ENCODE measurements around the gene SLC7A1. TPM values are rescaled to one million over a fixed set of nuclear protein-coding genes. Genes with fewer than 3 reads are reported as not detected.
A peak's percentile ranks its signal among the peaks of the same experiment; 100 is the strongest.

The SLC7A1 gene
- total RNA-seq, 1 donor: 28.1 TPM

DNA sequence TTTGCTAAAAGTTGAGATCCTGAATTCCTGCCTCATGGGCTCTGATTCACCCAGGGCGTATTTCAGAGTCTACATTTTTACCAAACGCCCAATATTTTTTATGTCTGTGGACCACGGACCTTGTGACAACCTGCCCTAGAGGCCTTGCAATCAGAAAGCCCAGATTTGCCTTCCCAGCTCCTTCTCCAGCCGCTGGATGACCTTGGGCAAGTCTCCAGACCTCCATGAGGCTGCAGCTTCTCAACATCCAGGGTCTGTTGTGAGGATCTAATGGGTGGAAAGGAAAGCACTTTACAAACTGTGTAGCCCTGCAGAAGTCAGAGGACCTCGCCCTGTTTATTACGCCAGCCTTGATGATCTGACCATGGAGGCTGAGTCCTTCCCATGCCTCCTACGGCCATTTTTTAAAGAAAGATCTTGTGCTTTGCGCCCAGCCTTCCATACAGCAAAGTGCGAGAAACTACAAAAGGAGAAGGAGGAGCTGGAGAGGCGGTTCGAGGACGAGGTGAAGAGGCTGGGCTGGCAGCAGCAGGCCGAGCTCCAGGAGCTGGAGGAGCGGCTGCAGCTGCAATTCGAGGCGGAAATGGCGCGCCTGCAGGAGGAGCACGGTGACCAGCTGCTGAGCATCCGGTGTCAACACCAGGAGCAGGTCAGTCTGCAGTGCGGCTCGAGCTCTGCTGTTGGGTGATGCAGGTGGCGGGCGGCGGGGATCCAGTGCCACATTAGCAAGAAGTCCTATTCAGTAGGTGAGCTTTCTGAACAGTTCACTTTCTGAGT, 115.6 kb downstream of the SLC7A1 start:
- TF ChIP-seq, protein P1, sequence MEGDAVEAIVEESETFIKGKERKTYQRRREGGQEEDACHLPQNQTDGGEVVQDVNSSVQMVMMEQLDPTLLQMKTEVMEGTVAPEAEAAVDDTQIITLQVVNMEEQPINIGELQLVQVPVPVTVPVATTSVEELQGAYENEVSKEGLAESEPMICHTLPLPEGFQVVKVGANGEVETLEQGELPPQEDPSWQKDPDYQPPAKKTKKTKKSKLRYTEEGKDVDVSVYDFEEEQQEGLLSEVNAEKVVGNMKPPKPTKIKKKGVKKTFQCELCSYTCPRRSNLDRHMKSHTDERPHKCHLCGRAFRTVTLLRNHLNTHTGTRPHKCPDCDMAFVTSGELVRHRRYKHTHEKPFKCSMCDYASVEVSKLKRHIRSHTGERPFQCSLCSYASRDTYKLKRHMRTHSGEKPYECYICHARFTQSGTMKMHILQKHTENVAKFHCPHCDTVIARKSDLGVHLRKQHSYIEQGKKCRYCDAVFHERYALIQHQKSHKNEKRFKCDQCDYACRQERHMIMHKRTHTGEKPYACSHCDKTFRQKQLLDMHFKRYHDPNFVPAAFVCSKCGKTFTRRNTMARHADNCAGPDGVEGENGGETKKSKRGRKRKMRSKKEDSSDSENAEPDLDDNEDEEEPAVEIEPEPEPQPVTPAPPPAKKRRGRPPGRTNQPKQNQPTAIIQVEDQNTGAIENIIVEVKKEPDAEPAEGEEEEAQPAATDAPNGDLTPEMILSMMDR (IDR thresholded peaks at IDR 0.05; ENCODE audit: insufficient read depth, low read depth, low read length): no peak
- no peak for DNase-seq (ENCODE audit: low read depth)
- H3K4me3 ChIP-seq (ENCODE audit: low read depth, low read length): no peak overlapping the region

- DNase-seq (ENCODE audit: low read depth): no peak
- no peak overlapping the region for H3K4me3 ChIP-seq (ENCODE audit: low read depth, low read length)
- TF ChIP-seq, protein P1 (IDR thresholded peaks at IDR 0.05; ENCODE audit: insufficient read depth, low read depth, low read length): no peak
Measured at GRCh38 chr13:29476046-29476445, 119.4 kb downstream of the SLC7A1 start.

GRCh38 chr13:29474991-29475390, 120.5 kb downstream of the SLC7A1 start:
- peak; percentile 82 for DNase-seq (ENCODE audit: low read depth)
- no peak overlapping the region for H3K4me3 ChIP-seq (ENCODE audit: low read depth, low read length)
- TF ChIP-seq, protein P1 (IDR thresholded peaks at IDR 0.05; ENCODE audit: insufficient read depth, low read depth, low read length): no peak

DNA sequence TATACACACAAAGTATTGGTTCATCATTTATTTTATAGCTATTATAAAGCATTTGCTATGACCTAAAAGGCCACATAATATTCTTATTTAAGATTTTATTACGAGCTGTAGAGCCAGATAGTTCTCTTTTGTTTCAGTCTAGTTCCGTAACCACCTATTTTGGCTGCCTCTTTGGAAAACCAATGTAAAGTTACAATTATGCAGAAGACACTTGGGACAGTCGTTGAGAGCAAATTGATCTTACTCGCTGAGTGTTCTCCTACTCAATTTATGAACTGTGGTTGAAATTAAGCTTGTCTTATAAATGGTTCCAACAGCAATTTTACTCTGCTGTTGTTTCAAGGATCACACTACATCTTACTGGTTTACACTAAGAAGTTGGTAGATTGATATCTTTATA, 122.3 kb downstream of the SLC7A1 start:
- no peak for DNase-seq (ENCODE audit: low read depth)
- TF ChIP-seq, protein P1 (IDR thresholded peaks at IDR 0.05; ENCODE audit: insufficient read depth, low read depth, low read length): no peak
- no peak overlapping the region for H3K4me3 ChIP-seq (ENCODE audit: low read depth, low read length)

GRCh38 chr13:29472332-29472961, 123.0 kb downstream of the SLC7A1 start:
- H3K4me3 ChIP-seq (ENCODE audit: low read depth, low read length): no peak overlapping the region
- DNase-seq (ENCODE audit: low read depth): peak; percentile 71

GRCh38 chr13:29471551-29471950, 123.9 kb downstream of the SLC7A1 start:
- DNase-seq (ENCODE audit: low read depth): no peak
- TF ChIP-seq, protein P1 (IDR thresholded peaks at IDR 0.05; ENCODE audit: insufficient read depth, low read depth, low read length): no peak
- no peak overlapping the region for H3K4me3 ChIP-seq (ENCODE audit: low read depth, low read length)

More at GRCh38 chr13:29472332-29472961, 123.0 kb downstream of the SLC7A1 start:
- TF ChIP-seq, protein P1 (IDR thresholded peaks at IDR 0.05; ENCODE audit: insufficient read depth, low read depth, low read length): peak; percentile 99

Data from fibroblast of villous mesenchyme (primary cell).